PFSK-1 (cell line): ENCODE results near the gene SPOCK3.

Experiments
- POLR2AphosphoS5 ChIP-seq: IDR thresholded peaks from 2 replicates; pipeline ENCODE4 v1.6.1; 2012; ENCODE audit warnings: low read depth, mild to moderate bottlenecking, control low read depth, low read length, moderate library complexity
- SIN3A ChIP-seq: IDR thresholded peaks from 2 replicates; pipeline ENCODE4 v1.6.1; 2012; ENCODE audit warnings: mild to moderate bottlenecking, low read length, moderate library complexity, borderline replicate concordance; ENCODE audit not compliant: insufficient read depth
- TAF1 ChIP-seq: IDR thresholded peaks from 2 replicates; pipeline ENCODE4 v1.6.1; 2012; ENCODE audit warnings: low read length, control low read depth, borderline replicate concordance; ENCODE audit not compliant: insufficient read depth
- TF ChIP-seq, protein P1 (sequence below), 2 experiments: IDR thresholded peaks; 2 replicates each; pipeline versions ENCODE4 v1.6.1 to v1.8.0; 2011 to 2012; ENCODE audit warnings: low read depth in 2 of 2, low read length in 2 of 2, control low read depth in 1 of 2, inconsistent platforms in 1 of 2, mild to moderate bottlenecking in 1 of 2, moderate library complexity in 1 of 2; ENCODE audit not compliant: insufficient read depth in 1 of 2

DNA sequence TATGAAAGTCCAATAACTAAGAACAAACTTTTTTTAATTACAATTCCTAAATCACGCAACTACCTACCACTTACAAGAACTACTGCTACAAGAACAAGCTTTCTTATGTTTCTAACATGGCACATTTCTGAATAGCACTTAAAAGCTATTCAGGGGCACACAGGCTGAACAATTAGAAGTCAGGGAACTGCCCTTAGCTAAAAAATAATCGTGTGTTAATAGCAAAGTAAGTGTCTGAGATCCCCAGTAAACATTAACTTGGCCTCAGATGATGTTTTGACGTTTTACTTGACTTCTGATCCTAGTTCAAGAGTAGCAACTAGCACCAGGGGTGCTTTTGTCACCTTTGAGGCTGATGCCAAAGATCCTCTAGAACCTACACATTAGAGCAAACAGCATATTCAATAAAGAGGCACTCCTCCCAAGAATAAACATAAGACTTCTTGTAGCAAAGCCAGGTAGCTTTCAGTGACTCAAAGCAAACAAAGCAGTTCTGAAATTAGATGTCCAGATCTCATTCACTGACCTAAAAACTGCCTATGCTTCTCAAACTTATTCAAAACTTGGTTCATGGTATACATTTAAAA is 16.2 kb downstream of the SPOCK3 start:
- TF ChIP-seq, protein P1, sequence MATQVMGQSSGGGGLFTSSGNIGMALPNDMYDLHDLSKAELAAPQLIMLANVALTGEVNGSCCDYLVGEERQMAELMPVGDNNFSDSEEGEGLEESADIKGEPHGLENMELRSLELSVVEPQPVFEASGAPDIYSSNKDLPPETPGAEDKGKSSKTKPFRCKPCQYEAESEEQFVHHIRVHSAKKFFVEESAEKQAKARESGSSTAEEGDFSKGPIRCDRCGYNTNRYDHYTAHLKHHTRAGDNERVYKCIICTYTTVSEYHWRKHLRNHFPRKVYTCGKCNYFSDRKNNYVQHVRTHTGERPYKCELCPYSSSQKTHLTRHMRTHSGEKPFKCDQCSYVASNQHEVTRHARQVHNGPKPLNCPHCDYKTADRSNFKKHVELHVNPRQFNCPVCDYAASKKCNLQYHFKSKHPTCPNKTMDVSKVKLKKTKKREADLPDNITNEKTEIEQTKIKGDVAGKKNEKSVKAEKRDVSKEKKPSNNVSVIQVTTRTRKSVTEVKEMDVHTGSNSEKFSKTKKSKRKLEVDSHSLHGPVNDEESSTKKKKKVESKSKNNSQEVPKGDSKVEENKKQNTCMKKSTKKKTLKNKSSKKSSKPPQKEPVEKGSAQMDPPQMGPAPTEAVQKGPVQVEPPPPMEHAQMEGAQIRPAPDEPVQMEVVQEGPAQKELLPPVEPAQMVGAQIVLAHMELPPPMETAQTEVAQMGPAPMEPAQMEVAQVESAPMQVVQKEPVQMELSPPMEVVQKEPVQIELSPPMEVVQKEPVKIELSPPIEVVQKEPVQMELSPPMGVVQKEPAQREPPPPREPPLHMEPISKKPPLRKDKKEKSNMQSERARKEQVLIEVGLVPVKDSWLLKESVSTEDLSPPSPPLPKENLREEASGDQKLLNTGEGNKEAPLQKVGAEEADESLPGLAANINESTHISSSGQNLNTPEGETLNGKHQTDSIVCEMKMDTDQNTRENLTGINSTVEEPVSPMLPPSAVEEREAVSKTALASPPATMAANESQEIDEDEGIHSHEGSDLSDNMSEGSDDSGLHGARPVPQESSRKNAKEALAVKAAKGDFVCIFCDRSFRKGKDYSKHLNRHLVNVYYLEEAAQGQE (IDR thresholded peaks at IDR 0.05; ENCODE audit: insufficient read depth in 1 of 2, low read depth in 2 of 2, low read length in 2 of 2): no peak
- TF ChIP-seq SIN3A (no peak), POLR2AphosphoS5 (no peak), TAF1 (no peak)
